WTC11 (cell line): ENCODE measurements around the gene TIMP4. TPM values are rescaled to one million over a fixed set of nuclear protein-coding genes. Genes with fewer than 3 reads are reported as not detected.

Experiments used
- ATAC-seq: fragments of 200-7000 bp; cut with Tn5 transposase; 2 replicates; pipeline ENCODE4 v1.10.0; 2021; ENCODE audit warnings: mild to moderate bottlenecking, moderate library complexity
- CTCF ChIA-PET: fragments of 300-600 bp; sonication (Branson Sonifier 250); formaldehyde crosslinking; loops from one replicate; lab custom pipeline; 2021; ENCODE audit warnings: antibody characterized with exemption; lab: Charles Lee
- POLR2A ChIA-PET: fragments of 350-600 bp; sonication (Branson Sonifier 250); formaldehyde crosslinking; loops from one replicate; lab custom pipeline; 2021; ENCODE audit warnings: antibody characterized with exemption; lab: Charles Lee
- DNase-seq: peaks from one replicate; pipeline ENCODE4 v3.0.0; 2021; ENCODE audit warnings: low spot score
- H3K27ac Mint-ChIP-seq: 2 replicates; pipeline ENCODE4 v1.8.0; 2021; ENCODE audit warnings: mixed read lengths
- H3K27me3 Mint-ChIP-seq: 2 replicates; pipeline ENCODE4 v1.8.0; 2021; ENCODE audit warnings: low read depth, mild to moderate bottlenecking, moderate library complexity, mixed read lengths
- H3K36me3 Mint-ChIP-seq: 2 replicates; pipeline ENCODE4 v1.8.0; 2021; ENCODE audit warnings: mixed read lengths
- H3K4me1 Mint-ChIP-seq: 2 replicates; pipeline ENCODE4 v1.8.0; 2022; ENCODE audit warnings: mixed read lengths
- H3K4me3 Mint-ChIP-seq: 2 replicates; pipeline ENCODE4 v1.8.0; 2021; ENCODE audit warnings: mild to moderate bottlenecking, moderate library complexity, mixed read lengths
- H3K9me3 Mint-ChIP-seq: 2 replicates; pipeline ENCODE4 v1.8.0; 2021; ENCODE audit warnings: mixed read lengths
- AR ChIP-seq: fragments of 250-450 bp; sonication (Bioruptor Pico); IDR thresholded peaks from 2 replicates; pipeline ENCODE4 v1.9.0; 2021; ENCODE audit warnings: mild to moderate bottlenecking
- ATF3 ChIP-seq: sonication (generic); formaldehyde crosslinking; conservative IDR thresholded peaks from 2 replicates; pipeline ENCODE4 v1.8.1; 2022; ENCODE audit warnings: mild to moderate bottlenecking, missing genetic modification reagents
- CDX4 ChIP-seq: fragments of 250-450 bp; sonication (Bioruptor Pico); IDR thresholded peaks from 2 replicates; pipeline ENCODE4 v1.9.0; 2021; ENCODE audit warnings: moderate library complexity, mild to moderate bottlenecking, inconsistent platforms, borderline replicate concordance
- ERG ChIP-seq: fragments of 250-450 bp; sonication (Bioruptor Pico); IDR thresholded peaks from 2 replicates; pipeline ENCODE4 v1.8.0; 2021; ENCODE audit warnings: mild to moderate bottlenecking
- ETV6 ChIP-seq: sonication (generic); formaldehyde crosslinking; IDR thresholded peaks from 2 replicates; pipeline ENCODE4 v1.8.1; 2022; ENCODE audit warnings: mild to moderate bottlenecking, missing genetic modification reagents
- GABPB1 ChIP-seq: sonication (generic); formaldehyde crosslinking; IDR thresholded peaks from 2 replicates; pipeline ENCODE4 v1.8.1; 2023; ENCODE audit warnings: mild to moderate bottlenecking, missing genetic modification reagents
- HMGXB4 ChIP-seq: sonication (generic); formaldehyde crosslinking; IDR thresholded peaks from 2 replicates; pipeline ENCODE4 v1.8.1; 2023; ENCODE audit warnings: mild to moderate bottlenecking, moderate library complexity, missing genetic modification reagents
- IRF2 ChIP-seq: sonication (generic); formaldehyde crosslinking; IDR thresholded peaks from 2 replicates; pipeline ENCODE4 v1.8.0; 2022; ENCODE audit warnings: low read depth, missing genetic modification reagents, borderline replicate concordance
- JUN ChIP-seq: sonication (generic); formaldehyde crosslinking; IDR thresholded peaks from 2 replicates; pipeline ENCODE4 v1.8.0; 2023; ENCODE audit warnings: mild to moderate bottlenecking, missing genetic modification reagents
- KAT7 ChIP-seq: sonication (generic); formaldehyde crosslinking; IDR thresholded peaks from 2 replicates; pipeline ENCODE4 v1.8.1; 2023; ENCODE audit warnings: missing genetic modification reagents, mild to moderate bottlenecking, borderline replicate concordance
- MLX ChIP-seq: sonication (generic); formaldehyde crosslinking; IDR thresholded peaks from 2 replicates; pipeline ENCODE4 v1.8.1; 2023; ENCODE audit warnings: mild to moderate bottlenecking, missing genetic modification reagents, moderate library complexity
- OVOL2 ChIP-seq: fragments of 250-450 bp; sonication (Bioruptor Pico); IDR thresholded peaks from 2 replicates; pipeline ENCODE4 v1.9.0; 2021; ENCODE audit warnings: mild to moderate bottlenecking, borderline replicate concordance
- RELA ChIP-seq: sonication (generic); formaldehyde crosslinking; IDR thresholded peaks from 2 replicates; pipeline ENCODE4 v1.8.1; 2022; ENCODE audit warnings: missing genetic modification reagents, mild to moderate bottlenecking, borderline replicate concordance
- SOX15 ChIP-seq: fragments of 250-450 bp; sonication (Bioruptor Pico); IDR thresholded peaks from 2 replicates; pipeline ENCODE4 v1.9.0; 2021; ENCODE audit warnings: mild to moderate bottlenecking
- SP1 ChIP-seq: sonication (generic); formaldehyde crosslinking; conservative IDR thresholded peaks from 2 replicates; pipeline ENCODE4 v1.8.1; 2022; ENCODE audit warnings: missing genetic modification reagents
- TEAD4 ChIP-seq: sonication (generic); formaldehyde crosslinking; IDR thresholded peaks from 2 replicates; pipeline ENCODE4 v1.8.0; 2022; ENCODE audit warnings: mild to moderate bottlenecking, missing genetic modification reagents
- TP53 ChIP-seq: sonication (generic); formaldehyde crosslinking; IDR thresholded peaks from 2 replicates; pipeline ENCODE4 v1.8.1; 2023; ENCODE audit warnings: mild to moderate bottlenecking, missing genetic modification reagents
- ZBTB21 ChIP-seq: sonication (generic); formaldehyde crosslinking; IDR thresholded peaks from 2 replicates; pipeline ENCODE4 v1.8.1; 2023; ENCODE audit warnings: mild to moderate bottlenecking, missing genetic modification reagents, borderline replicate concordance
- ZBTB43 ChIP-seq: sonication (generic); formaldehyde crosslinking; IDR thresholded peaks from 2 replicates; pipeline ENCODE4 v1.8.1; 2023; ENCODE audit warnings: mild to moderate bottlenecking, missing genetic modification reagents
- ZNF263 ChIP-seq: sonication (generic); formaldehyde crosslinking; IDR thresholded peaks from 2 replicates; pipeline ENCODE4 v1.8.1; 2022; ENCODE audit warnings: low read depth, mild to moderate bottlenecking, moderate library complexity, missing genetic modification reagents
- ZNF423 ChIP-seq: fragments of 250-450 bp; sonication (Bioruptor Pico); IDR thresholded peaks from 2 replicates; pipeline ENCODE4 v2.1.2; 2022; ENCODE audit warnings: mild to moderate bottlenecking, moderate library complexity
- ZNF532 ChIP-seq: fragments of 250-450 bp; sonication (Bioruptor Pico); IDR thresholded peaks from 2 replicates; pipeline ENCODE4 v1.9.0; 2021; ENCODE audit warnings: mild to moderate bottlenecking, borderline replicate concordance
- total RNA-seq: library from RNA; stranded (reverse); gene quantifications from 3 replicates; pipeline ENCODE4 v1.2.3, GENCODE V29; 2021

TIMP4 gene
- total RNA-seq, 1 experiment from 2014 or later, result 11.8 TPM

- Mint-ChIP-seq H3K36me3 (peaks cover 4% of the 10 kb centered on the region; the same call in 1 of the 2 replicates), H3K27ac (no peak overlapping the region), H3K9me3 (no peaks in the 10 kb centered on the region), H3K4me1 (no peaks in the 10 kb centered on the region), H3K4me3 (no peak overlapping the region), H3K27me3 (no peaks in the 10 kb centered on the region)
- ATAC-seq, result no peak
- ChIA-PET CTCF (no interaction called here), POLR2A (no interaction called here)
- TF ChIP-seq GABPB1 (CRISPR knock-in tag), result no peak
- TF ChIP-seq TEAD4 (CRISPR knock-in tag), result no peak
- TF ChIP-seq KAT7 (CRISPR knock-in tag), result no peak
- no peak for TF ChIP-seq ZBTB43 (CRISPR knock-in tag)
- TF ChIP-seq ZBTB21 (CRISPR knock-in tag), result no peak
- no peak for TF ChIP-seq ERG
- no peak for TF ChIP-seq HMGXB4 (CRISPR knock-in tag)
- no peak for TF ChIP-seq AR
- TF ChIP-seq CDX4, result no peak
- no peak for TF ChIP-seq TP53 (CRISPR knock-in tag)
- no peak for TF ChIP-seq IRF2 (CRISPR knock-in tag)
- TF ChIP-seq ATF3 (CRISPR knock-in tag), result no peak
- no peak for TF ChIP-seq ZNF263 (CRISPR knock-in tag)
- no peak for TF ChIP-seq MLX (CRISPR knock-in tag)
- TF ChIP-seq RELA (CRISPR knock-in tag), result no peak
- DNase-seq, result no peak
Observed at GRCh38 chr3:12149029-12149428, 9.7 kb downstream of the TIMP4 start.

- no peaks in the 10 kb centered on the region for H3K4me1 Mint-ChIP-seq
- ChIA-PET POLR2A (no interaction called here), CTCF (interaction anchor here (0.9 kb wide), 1 partner anchor 27 kb away, joined by 4 read pairs; no protein-coding TSS in a partner anchor)
- no peak for ATAC-seq
- H3K36me3 Mint-ChIP-seq, result peaks cover 5% of the 10 kb centered on the region; the same call in 1 of the 2 replicates
- no peak overlapping the region for H3K27ac Mint-ChIP-seq
- no peak for DNase-seq
- H3K4me3 Mint-ChIP-seq, result no peak overlapping the region
- H3K27me3 Mint-ChIP-seq, result no peaks in the 10 kb centered on the region
- H3K9me3 Mint-ChIP-seq, result no peaks in the 10 kb centered on the region
- TF ChIP-seq ZNF532 (CRISPR knock-in tag) (no peak), SOX15 (CRISPR knock-in tag) (no peak), ETV6 (CRISPR knock-in tag) (no peak), ZNF423 (CRISPR knock-in tag) (no peak), SP1 (CRISPR knock-in tag) (no peak), OVOL2 (no peak), JUN (CRISPR knock-in tag) (no peak)
Observed at GRCh38 chr3:12148183-12148940, 10.3 kb downstream of the TIMP4 start.
